ENCODE measurements around the gene SMARCC1.

The SMARCC1 gene

GRCh38 chr3:47605652-47606051, 176.0 kb downstream of the SMARCC1 start:
- no peak for DNase-seq (ENCODE audit: low spot score)
- no peak for TF ChIP-seq CTCF (IDR thresholded peaks at IDR 0.05; ENCODE audit: extremely low read depth, missing control alignments)

- DNase-seq (ENCODE audit: low spot score), result no peak
- TF ChIP-seq CTCF (IDR thresholded peaks at IDR 0.05; ENCODE audit: extremely low read depth, missing control alignments), result no peak
Measured at GRCh38 chr3:47604145-47604544, 177.5 kb downstream of the SMARCC1 start.

- no peak for TF ChIP-seq CTCF (IDR thresholded peaks at IDR 0.05; ENCODE audit: extremely low read depth, missing control alignments)
- no peak for DNase-seq (ENCODE audit: low spot score)
Measured at GRCh38 chr3:47603332-47603731, 178.4 kb downstream of the SMARCC1 start.

GRCh38 chr3:47601281-47601680, 180.4 kb downstream of the SMARCC1 start:
- DNase-seq (ENCODE audit: low spot score), result no peak
- no peak for TF ChIP-seq CTCF (IDR thresholded peaks at IDR 0.05; ENCODE audit: extremely low read depth, missing control alignments)

- no peak for DNase-seq (ENCODE audit: low spot score)
- no peak for TF ChIP-seq CTCF (IDR thresholded peaks at IDR 0.05; ENCODE audit: extremely low read depth, missing control alignments)
Measured at GRCh38 chr3:47594792-47595191, 186.9 kb downstream of the SMARCC1 start.

- no peak for DNase-seq (ENCODE audit: low spot score)
Measured at GRCh38 chr3:47592066-47592795, 189.5 kb downstream of the SMARCC1 start.

GRCh38 chr3:47590216-47590615, 191.5 kb downstream of the SMARCC1 start:
- no peak for DNase-seq (ENCODE audit: low spot score)
- no peak for TF ChIP-seq CTCF (IDR thresholded peaks at IDR 0.05; ENCODE audit: extremely low read depth, missing control alignments)

More at GRCh38 chr3:47592066-47592795, 189.5 kb downstream of the SMARCC1 start:
- no peak for TF ChIP-seq CTCF (IDR thresholded peaks at IDR 0.05; ENCODE audit: extremely low read depth, missing control alignments)

Measured in GM20000 (cell line).